OCI-LY3 (cell line): ENCODE results near the gene SAMD10.

Source experiments
- EZH2phosphoT487 ChIP-seq: fragments of 200-600 bp; shearing (Covaris generic); IDR thresholded peaks from 2 replicates; pipeline ENCODE4 v1.6.1; 2018; ENCODE audit warnings: antibody characterized with exemption, mixed run types, low read depth
- TF ChIP-seq, protein P1 (sequence below): fragments of 200-600, 300-600 bp; sonication (generic); IDR thresholded peaks from 2 replicates; pipeline ENCODE4 v1.5.1; 2014; ENCODE audit warnings: antibody characterized with exemption, low read length, low read depth

- TF ChIP-seq, protein P1, sequence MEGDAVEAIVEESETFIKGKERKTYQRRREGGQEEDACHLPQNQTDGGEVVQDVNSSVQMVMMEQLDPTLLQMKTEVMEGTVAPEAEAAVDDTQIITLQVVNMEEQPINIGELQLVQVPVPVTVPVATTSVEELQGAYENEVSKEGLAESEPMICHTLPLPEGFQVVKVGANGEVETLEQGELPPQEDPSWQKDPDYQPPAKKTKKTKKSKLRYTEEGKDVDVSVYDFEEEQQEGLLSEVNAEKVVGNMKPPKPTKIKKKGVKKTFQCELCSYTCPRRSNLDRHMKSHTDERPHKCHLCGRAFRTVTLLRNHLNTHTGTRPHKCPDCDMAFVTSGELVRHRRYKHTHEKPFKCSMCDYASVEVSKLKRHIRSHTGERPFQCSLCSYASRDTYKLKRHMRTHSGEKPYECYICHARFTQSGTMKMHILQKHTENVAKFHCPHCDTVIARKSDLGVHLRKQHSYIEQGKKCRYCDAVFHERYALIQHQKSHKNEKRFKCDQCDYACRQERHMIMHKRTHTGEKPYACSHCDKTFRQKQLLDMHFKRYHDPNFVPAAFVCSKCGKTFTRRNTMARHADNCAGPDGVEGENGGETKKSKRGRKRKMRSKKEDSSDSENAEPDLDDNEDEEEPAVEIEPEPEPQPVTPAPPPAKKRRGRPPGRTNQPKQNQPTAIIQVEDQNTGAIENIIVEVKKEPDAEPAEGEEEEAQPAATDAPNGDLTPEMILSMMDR: no peak
- no peak for TF ChIP-seq EZH2phosphoT487
Measured at GRCh38 chr20:64003960-64004725, 24.7 kb upstream of the SAMD10 start.
